H54 (cell line): Measurements from ENCODE around the gene PLCG2.

Experiments used
- DNase-seq: peaks from one replicate; pipeline ENCODE4 v3.0.0; 2011; ENCODE audit warnings: low spot score, mixed read lengths; ENCODE audit not compliant: insufficient read length
- FAIRE-seq: peaks from 3 replicates; lab custom pipeline; 2011; peaks lifted over from hg19 to GRCh38; lab: Jason Lieb, UNC
- POLR2A ChIP-seq: IDR thresholded peaks from 2 replicates; pipeline ENCODE4 v1.6.1; 2011; ENCODE audit warnings: low read depth, mild to moderate bottlenecking, low read length

PLCG2 gene

DNA sequence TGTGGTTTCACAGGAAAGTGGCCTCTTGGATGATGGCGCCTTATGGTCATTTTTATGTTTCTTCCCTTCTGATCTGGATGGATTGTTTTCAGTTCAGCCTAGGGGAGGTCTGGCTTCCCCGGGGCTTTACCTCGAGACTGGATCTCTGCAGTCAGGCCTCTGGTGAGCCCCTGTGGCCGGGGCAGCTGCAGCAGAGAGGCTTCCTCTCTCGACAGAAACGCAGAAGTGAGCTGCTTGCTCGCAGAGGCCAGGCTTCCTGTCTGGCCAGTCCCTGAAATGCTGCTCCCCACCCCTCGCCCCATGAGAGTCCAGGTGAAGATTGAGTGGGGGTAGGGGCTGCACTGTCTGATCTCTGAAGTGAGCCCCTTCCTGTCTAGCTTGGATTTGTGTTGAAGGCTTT lies 44.0 kb downstream of the PLCG2 start:
- TF ChIP-seq POLR2A, result no peak
- FAIRE-seq (no peak), DNase-seq (no peak)

DNA sequence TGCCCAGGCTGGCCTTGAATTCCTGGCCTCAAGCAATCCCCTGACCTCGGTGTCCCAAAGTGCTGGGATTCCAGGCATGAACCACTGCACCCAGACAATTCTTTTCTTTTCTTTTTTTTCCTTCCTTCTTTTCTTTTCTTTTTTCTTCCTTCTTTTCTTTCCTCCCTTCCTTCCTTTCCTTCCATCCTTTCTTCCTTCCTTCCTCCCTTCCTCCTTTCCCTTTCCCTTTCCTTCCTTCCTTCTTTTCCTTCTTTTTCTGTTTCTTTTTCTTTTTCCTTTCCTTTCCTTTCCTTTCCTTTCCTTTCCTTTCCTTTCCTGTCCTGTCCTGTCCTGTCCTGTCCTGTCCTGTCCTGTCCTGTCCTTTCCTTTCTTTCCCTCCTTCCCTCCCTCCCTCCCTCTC lies 44.6 kb downstream of the PLCG2 start:
- FAIRE-seq (no peak), DNase-seq (no peak)
- no peak for TF ChIP-seq POLR2A

DNA sequence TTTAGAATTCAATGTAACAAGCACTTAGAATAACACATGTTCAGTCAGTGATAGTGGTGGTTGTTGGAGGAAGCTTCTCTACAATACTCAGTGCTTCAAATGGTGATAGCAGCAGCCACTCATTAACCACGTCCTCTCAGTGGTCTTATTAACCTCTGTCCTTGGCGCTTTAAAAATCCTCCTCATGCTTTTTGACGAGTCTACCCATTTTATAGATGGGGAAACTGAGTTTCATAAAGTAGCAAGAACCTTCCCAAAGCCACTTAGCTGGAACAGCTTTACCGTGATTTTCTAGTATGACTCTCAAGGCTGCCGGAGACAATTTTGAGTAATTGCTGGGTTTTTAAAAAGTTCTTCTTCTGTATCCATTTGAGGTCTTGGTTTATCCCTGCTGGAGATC lies 47.4 kb downstream of the PLCG2 start:
- FAIRE-seq (no peak), DNase-seq (no peak)

DNA sequence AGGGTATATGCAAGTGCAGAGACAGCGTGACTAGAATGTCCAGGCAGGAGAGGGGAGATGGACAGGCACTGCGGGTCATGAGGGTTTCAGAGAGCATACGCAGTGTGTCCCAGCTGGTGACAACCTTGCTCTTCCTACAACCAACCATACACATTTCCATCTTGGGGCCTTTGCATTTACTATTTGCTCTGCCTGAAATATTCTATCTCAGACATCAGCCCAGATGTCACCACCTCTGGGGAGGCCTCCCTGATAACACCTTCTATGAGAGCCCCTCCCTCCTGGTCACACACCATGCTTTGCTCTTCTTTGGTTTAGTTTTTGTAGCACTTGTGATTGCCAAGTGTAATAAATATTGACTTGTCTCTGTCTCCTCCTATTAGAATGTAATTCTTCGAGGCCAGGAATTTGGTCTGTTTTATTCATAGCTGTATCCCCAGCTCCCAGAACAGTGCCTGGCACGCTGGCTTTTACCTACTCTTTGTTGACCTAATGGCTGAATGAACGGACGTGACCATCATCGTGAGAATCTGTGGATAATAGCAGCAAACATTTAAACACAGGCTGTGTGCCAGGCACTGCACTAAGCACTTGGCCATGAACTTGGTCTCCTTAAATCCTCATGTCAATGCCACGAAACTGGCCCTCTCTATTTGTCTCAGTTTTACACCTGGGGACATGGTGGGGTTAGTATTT lies 51.9 kb downstream of the PLCG2 start:
- DNase-seq (no peak), FAIRE-seq (no peak)
- no peak for TF ChIP-seq POLR2A

More for the DNA sequence above, 47.4 kb downstream of the PLCG2 start:
- TF ChIP-seq POLR2A, result no peak

DNA sequence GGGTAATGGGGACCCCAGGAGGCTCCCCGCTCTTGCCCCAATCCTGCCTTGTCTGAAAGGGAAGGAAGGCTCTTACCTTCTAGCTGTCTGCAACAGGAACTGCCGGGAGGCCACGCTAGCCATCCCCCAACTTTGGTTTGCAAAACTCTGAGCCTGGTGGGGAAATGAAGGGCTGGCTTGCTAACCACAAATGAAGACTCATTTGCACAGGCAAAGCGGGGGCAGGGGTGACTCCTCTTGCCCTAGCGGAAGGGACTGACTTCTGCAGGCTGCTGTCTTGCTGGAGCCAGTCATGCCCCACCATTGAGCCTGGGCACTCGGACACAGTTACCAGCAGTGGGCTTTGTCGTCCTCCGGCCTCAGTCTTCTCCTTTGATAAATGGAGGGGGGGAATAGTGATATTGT lies 52.6 kb downstream of the PLCG2 start:
- TF ChIP-seq POLR2A, result no peak
- FAIRE-seq (no peak), DNase-seq (no peak)

DNA sequence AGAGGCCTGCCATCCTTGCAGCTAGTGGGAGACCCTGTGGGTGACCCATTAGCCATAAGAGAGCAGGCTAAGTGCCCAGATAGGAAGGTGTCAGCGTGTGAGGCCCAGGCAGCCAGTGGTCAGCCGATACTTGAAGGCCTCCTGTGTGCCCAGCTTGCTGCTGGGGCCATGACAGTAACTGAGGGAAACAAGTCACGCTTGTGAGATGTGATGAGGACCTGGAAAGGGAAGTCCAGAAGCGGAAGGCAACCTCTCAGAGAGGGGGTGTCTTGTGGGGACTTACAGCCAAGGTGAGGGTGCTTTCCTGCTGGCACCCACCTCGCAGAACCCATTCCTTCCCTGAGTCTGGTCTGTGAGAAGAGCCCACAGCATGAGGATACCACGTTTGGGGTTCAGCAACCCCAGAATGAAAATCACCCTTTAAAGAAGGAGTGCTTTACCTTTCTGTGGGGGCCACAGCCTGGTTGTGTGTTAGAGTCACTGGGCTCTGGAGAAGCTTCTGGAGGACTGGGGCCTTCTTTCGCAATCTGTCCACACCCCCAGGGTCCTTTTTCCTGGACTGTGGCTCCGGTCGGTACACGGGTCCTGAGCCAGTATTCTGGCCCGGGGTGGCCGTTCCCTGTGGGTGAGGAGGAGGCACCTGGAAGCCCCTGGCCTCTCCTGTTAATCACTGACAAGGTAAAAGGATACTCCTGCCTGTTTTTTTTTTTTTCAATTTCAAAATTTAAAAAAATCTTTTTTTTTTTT lies 53.9 kb downstream of the PLCG2 start:
- FAIRE-seq (no peak), DNase-seq (no peak)
- TF ChIP-seq POLR2A, result no peak

DNA sequence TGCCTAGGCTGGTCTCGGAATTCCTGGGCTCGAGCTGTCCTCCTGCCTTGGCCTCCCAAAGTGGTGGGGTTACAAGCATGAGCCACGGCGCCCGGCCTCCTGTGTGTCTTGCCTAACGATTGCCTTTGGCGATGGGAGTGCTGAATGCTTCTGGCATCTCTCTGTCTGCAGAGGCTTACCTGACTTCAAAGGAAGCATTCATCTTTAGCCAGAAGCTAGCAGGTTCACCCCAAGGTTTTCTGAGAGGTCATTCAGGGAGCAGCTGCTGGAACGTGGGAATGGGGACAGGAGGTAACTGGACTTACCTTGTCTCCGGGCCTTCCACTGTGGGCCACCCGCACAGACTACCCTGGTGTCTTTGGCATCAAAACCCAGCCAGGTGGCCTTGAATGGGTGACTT lies 54.7 kb downstream of the PLCG2 start:
- FAIRE-seq, result no peak
- TF ChIP-seq POLR2A, result no peak
- DNase-seq, result no peak

DNA sequence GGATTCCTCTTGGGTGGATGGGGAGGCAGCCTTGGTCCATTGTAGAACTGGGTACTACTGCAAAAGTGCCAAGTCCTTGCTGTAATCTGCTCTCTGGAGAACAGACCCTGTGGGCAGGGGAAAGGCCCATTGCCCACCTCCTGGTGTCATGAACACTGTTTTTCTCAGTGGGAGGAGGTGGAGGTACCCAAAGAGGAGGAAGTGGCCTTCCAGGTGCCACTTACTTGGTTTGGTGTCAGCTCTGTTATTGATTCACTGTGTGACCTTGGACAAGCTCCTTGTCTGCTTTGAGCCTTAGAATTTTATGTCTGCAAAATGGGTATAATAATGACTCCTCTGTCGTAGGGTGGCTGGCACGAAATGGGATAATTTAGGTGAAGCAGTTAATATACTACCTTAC lies 55.8 kb downstream of the PLCG2 start:
- DNase-seq (no peak), FAIRE-seq (no peak)
- TF ChIP-seq POLR2A, result no peak

DNA sequence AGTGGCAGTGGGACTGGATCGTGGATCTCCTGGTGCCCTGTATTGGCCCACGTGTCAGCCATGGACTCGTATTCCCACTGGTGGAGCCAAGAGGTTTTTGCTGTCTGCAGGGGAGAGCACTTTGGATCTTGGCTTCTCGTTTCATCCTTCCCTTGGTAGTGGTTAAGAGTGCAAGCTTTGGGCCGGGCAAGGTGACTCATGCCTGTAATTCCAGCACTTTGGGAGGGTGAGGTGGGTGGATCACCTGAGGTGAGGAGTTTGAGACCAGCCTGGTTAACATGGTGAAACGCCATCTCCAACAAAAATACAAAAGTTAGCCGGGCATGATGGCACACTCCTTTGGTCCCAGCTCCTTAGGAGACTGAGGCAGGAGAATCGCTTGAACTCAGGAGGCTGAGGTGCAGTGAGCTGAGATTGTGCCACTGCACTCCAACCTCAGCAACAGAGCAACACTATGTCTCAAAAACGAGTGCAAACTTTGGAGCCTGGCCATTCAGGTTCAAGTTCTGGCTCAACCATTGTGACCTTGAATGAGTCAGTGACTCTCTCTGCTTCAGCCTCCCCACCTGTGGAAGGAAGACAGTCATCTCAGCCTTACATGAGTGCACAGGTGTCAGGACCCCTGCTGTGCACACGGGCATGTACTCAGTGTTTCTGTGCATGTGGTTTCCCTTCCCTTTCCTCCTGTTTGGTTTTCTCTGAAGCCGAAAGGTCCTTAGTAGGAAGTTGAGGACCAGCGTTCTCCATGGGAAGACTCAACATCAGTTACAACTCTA lies 57.4 kb downstream of the PLCG2 start:
- DNase-seq (no peak), FAIRE-seq (no peak)
- TF ChIP-seq POLR2A, result no peak

DNA sequence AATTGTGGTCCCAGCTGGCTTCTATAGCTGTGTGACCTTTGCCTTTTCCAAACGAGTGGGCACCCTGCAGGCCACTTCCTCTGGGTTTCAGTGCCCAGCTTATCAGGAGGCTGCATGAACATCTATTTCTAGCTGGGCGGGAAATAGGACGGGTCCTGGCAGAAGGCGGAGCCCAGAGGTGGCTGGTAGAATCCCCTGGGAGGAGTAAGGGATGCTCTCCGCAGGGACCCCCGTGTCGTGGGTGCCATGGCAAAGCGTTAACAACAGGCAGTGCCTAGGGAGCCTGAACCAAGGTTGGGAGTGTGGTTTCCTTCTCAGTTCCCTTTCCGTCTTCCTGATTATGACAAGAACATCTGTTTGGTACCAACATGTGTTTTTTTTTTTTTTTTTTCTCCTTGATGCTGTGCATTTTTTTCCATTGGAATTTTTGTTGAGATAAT lies 58.2 kb downstream of the PLCG2 start:
- DNase-seq (no peak), FAIRE-seq (no peak)
- TF ChIP-seq POLR2A, result no peak

DNA sequence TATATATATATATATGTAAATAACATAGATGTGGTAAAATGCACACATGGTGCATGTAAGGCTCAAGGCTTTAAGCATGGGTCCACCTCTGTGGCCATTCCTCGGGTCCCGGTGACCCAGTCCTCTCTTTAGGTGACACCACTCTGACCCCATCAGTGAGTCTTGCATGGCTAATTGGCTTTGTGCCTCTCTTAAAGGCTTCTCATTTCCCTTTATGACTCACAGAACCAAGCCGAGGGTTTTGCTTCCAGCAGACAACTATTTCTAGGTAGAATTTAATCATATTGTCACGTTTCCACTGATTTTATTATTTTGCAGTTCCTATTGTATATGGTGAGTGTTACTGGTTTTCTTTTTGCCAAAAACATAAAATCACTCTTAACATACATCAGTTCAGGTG lies 59.7 kb downstream of the PLCG2 start:
- no peak for FAIRE-seq
- no peak for TF ChIP-seq POLR2A
- DNase-seq, result peak; percentile 49

DNA sequence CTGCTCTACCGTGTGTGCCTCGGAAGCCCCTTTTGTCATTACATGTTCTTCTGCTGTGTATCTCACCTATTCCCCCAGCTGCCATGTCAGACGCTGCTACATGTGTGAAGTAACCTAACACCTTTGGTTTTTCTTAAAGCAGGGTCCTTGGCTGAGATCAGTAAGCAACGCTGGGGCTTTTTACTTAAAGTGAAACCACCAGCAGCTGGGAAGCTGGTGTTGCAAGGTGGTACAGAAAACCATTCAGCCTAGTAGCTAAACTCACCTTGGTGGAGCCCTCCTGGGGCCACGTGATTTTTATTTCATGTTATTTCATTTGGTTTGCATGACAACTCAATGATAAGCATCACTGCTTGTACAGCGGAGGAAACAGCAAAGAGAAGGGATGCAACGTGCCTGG lies 62.6 kb downstream of the PLCG2 start:
- FAIRE-seq (no peak), DNase-seq (no peak)
- no peak for TF ChIP-seq POLR2A

DNA sequence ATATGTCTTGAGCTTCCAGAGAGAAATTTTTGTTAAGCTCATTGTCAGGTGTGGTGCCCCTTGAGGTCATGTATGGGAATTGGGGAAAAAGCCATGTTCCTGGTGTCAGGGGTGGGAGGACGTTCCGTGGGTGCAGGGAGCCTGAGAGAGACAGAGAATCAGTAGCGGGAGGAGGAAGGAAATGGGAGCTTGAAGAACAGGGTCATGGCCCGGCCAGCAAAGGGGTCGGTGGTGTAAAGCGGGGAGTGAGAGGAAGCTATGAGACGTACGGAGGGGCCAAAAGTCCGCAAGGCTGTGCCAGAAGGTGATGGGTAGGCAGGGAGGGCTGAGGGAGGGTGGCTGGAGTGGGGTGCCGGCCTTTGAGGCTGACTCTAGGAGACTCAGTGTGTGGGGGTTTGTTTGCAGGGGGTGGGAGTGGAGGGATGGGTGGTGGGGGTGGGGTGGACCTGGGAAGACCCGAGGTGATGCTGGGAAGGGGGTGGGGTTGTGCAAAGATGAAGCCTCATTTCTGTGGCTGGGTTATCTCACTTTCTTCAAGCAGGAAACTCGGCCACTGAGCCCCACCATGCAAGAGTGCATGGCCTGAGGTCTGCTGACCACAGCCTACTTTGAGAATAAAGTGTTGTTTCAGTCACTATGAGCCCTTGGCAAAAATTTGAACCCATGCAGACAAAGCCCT lies 63.6 kb downstream of the PLCG2 start:
- FAIRE-seq, result no peak
- DNase-seq, result no peak
- no peak for TF ChIP-seq POLR2A

DNA sequence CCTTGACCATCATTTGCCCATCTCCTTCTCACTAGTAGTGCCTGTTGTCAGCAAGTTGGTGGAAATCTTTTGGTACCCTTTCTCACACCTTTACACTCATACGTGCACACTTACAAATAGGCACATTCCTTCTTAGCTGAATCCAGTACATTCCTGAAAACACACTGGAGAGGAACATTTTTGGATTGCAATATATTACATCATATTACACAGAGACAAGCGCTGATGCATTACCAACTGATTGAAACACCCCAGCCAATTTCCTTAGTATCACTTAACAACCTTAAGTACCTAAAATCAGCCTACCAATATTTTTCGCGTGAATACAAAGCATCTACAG lies 64.1 kb downstream of the PLCG2 start:
- no peak for TF ChIP-seq POLR2A
- no peak for FAIRE-seq
- no peak for DNase-seq

DNA sequence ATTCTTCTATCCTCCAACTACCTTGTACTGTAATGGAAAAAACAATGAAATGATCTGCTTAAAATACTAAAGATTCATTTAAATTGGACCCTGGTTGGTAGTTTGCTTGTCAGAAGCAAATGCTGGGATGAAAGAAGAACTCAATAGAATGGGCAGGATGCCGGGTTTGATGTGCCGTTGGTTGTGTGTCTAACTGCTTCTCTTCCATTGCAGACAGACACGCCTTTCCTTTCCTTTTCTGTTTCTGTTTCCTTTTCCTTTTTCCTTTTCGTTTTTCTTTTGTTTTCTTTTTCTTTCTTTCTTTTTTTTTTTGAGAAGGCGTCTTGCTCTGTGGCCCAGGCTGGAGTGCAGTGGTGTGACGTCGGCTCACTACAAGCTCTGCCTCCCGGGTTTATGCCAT lies 64.6 kb downstream of the PLCG2 start:
- DNase-seq (no peak), FAIRE-seq (no peak)
- TF ChIP-seq POLR2A, result no peak
